ENCODE results near the gene RIN2. TPM values are rescaled to one million over a fixed set of nuclear protein-coding genes. Genes with fewer than 3 reads are reported as not detected.

Gene RIN2, protein sequence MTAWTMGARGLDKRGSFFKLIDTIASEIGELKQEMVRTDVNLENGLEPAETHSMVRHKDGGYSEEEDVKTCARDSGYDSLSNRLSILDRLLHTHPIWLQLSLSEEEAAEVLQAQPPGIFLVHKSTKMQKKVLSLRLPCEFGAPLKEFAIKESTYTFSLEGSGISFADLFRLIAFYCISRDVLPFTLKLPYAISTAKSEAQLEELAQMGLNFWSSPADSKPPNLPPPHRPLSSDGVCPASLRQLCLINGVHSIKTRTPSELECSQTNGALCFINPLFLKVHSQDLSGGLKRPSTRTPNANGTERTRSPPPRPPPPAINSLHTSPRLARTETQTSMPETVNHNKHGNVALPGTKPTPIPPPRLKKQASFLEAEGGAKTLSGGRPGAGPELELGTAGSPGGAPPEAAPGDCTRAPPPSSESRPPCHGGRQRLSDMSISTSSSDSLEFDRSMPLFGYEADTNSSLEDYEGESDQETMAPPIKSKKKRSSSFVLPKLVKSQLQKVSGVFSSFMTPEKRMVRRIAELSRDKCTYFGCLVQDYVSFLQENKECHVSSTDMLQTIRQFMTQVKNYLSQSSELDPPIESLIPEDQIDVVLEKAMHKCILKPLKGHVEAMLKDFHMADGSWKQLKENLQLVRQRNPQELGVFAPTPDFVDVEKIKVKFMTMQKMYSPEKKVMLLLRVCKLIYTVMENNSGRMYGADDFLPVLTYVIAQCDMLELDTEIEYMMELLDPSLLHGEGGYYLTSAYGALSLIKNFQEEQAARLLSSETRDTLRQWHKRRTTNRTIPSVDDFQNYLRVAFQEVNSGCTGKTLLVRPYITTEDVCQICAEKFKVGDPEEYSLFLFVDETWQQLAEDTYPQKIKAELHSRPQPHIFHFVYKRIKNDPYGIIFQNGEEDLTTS
- 19.9 TPM for polyA plus RNA-seq (ENCODE audit: insufficient read length)

DNA sequence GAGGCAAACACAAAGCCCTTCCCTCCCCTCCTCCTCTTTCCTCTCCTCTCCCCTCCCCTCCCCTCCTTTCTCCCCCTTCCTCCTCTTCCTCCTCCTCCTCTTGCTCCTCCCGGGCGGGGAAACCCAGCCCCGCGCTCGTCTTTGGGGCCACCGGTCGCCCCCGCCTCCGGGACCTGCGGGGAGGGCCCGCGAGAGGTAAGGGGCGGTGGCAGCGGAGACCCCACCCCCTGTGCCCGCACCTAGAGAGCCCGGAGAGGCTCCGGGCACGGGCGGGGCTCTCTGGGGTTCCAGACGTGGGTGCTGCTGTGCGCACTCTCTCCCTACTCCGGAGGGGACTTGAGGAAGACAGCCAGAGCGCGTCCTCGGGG is at the start of gene RIN2:
Gene RIN2, plus strand, starts transcription at position 126 of the 368 bp plus-strand sequence. CDS start 131,344 bp downstream, outside the sequence.
- no peak for DNase-seq (ENCODE audit: low read depth)

DNA sequence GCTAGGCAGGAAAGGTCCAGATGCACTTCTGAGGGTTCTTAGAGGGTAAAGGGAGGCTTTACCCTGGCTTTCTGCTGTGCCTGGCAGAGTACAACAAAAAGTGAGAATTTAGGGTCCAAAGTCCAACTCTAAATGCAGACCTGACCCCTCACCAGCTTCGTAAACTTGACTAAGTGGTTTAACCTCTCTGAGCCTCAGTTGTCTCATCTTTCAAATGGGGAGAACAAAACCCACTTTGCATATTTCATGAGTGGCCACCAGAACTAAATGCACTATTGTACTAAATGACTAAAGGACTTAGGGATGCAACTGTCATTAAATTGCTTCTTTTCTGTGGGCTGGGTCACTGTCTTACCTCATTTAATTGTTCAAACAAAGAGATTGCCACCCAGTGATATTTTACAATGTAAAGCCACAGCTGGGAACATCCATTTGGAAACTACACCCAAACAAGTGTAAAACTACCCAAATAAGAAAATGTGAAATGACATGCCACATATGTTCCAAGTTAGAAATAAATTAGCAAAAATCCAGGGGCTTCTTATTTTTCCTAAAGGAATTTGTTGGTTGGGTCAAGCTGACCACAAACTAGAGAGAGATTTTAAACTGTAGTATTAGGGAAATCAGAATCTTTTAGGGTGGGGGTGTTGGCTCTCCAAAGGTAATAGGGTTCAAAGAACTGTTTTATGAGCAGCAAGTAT is 48.3 kb upstream of the RIN2 start:
- no peak for DNase-seq (ENCODE audit: low read depth)

DNA sequence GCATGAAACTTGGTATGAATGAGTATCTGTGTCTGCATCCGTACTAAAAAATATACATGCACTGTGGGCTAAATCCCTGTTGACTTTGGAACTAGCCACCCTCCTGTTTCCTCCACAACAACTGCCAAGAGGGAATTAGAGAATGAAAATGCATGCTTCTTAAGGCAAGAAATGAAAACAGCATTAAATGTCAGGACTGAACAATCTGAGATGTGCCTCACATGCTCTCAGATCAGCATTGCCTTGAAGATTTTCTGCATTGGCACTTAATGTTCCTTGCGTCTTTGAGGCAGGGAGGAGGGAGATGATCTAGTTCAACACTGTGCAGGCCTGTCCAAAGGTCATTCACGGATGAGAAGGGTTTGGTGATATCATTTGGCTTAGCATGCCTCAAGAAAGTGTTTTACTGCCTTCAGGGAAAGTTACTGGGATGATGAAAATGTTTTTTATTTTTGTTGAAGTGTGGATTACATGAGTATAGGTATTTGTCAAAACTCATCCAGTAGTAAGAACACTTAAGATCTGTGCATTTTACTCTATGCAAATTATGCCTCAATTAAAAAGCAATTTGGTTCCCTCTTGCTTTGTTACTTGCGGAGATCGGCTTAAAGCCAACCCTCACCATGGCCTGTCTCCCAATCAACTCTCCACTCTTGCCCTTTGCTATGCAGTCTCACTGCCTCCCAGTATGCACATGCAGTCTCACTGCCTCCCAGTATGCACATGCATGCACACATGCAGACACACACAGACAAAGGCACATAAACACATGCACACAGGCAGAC is 47.5 kb upstream of the RIN2 start:
- no peak for DNase-seq (ENCODE audit: low read depth)

DNA sequence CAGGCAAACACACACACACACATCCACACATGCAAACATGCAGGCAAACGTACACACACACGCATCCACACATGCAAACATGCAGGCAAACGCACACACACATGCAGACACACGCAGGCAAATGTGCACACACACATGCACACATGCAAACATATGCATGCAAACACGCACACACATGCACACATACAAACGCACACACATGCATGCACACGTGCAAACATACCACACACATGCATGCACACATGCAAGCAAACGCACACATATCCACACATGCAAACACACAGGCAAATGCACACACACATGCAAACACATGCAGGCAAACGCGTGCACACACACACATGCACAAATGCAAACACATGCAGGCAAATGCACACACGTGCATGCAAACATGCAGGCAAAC is 46.9 kb upstream of the RIN2 start:
- DNase-seq (ENCODE audit: low read depth): no peak

DNA sequence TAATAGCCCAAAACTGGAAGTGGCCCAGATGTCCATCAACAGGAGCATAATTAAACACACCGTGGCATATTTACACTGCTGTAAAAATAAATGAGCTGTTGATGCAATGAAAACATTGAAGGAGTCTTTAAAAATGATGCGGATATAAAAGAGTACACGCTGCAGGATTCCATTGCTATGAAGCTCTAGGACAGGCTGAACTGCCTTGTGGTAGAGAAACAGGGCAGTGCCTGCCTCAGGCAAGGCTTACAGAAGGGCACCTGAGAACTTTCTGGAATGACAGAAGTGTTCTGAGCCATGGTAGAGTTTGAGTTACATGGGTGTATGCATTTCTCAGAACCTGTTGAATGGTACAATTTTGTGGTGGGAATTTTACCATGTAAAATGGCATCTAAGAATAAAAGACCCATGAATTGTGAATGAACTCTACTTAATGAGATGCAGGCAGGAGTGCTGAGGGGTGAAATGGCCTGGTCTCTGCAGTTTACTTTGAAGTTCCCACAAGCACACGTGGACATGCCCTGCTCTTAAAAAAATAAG is 45.3 kb upstream of the RIN2 start:
- no peak for DNase-seq (ENCODE audit: low read depth)

DNA sequence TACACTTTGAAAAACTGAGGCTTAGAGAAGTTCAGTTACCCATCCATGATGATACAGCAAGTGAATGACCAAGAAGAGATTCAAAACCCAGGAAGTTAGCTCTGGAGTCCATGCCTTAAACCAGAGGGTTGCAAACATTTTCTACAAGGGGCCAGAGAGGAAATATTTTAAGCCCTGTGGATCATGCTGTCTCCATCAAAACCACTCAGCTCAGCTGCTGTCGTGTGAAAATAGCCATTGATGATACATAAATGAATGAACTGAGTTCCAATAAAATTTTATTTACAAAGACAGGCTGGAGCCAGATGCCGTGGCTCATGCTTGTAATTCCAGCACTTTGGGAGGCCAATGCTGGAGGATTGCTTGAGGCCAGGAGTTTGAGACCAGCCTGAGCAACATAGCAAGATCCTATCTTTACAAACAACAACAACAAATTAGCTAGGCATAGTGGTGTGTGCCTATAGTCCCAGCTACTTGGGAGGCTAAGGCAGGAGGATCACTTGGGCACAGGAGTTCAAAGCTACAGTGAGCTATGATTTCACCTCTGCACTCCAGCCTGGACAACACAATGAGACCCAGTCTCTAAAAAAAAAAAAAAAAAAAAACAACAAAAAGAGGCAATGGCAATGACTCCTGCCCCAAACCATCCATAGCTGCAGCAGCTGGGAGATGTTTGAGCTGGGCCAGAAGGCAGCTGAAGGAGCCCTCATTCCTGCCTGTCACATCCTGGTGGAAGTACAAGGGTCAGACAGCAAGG is 44.1 kb upstream of the RIN2 start:
- no peak for DNase-seq (ENCODE audit: low read depth)

DNA sequence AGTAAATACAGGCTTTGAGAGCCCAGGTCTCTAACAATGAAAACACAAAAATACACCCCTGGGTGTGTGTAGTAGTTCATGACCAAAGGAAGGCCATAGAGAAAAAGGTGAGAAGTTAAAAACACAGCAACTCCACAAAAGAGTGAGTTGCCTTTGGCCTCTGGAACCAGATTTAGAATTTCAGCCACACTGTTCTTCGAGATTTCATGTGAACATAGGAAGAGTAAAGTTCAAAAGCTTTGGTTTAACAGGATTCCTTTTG is 43.5 kb upstream of the RIN2 start:
- no peak for DNase-seq (ENCODE audit: low read depth)

DNA sequence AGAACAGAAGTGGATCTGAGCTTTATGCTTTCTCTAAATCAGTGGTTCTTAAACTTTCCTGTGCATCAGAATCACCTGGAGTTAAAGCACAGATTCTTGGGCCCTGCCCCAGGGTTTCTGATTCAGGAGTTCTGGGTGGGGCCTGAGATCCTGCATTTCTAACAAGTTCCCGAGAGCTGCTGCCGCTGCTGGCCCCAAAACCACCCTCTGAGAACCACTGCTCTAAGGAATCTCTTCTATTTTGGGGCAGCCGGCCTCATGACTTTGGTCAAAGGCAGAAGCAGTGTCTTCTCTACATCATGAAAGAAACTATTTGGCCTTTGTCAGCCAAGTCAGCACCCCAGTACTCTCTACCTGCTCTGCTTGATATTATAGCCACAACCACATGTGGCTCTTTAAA is 42.1 kb upstream of the RIN2 start:
- DNase-seq (ENCODE audit: low read depth): no peak

DNA sequence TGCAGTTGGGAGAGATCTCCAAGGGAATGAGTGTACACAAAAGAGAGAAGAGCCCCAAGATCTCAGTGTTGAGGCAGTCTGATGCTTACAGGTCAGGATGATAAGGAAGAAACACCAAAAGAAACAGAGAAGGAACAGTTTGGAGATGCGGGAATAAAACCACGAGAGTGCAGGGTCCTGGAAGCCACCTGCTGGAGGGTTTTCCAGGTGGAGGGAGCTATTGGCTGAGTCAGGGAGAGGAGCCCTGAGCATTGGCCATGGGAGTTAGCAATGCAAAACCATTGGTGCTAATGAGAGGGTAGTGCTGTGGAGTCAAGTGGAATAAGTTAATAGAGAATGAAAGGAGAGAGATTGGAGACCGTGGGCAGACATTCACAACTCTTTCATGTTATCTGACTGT is 39.2 kb upstream of the RIN2 start:
- no peak for DNase-seq (ENCODE audit: low read depth)

DNA sequence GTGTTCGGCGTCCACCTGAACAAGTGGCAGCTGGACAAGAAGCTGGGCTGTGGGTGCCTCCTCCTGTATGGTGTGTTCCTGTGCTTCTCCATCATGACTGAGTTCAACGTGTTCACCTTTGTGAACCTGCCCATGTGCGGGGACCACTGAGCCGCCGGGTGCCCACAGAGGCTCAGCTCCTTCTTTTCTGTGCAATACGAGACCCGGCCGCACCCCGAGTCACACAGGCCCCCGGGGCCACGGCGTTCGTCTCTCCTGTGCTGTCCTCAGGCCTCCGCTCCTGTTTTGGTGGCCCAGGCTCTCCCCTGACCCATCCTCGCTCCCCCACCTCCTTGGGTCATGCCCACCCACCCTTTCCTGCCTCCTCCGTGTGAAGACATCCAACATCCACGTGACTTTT is 37.1 kb upstream of the RIN2 start:
- DNase-seq (ENCODE audit: low read depth): no peak

DNA sequence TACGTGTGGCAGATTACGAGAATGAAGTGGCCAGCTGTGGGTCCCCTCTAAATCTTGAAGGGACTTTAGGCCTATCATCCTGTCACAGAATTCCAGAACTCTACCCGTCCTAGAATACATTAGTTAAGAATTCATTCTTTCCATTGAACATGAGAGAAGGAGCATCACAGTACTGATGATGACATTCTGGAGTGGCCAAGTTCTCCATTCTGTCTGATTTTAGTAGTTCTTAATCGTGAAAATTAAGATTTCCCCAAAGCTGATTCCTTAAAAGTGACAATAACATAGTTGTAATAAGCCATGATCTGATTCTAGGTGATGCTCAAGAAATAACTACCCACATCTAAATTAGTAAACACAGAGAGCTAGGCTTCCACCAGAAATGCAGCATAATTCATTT is 35.0 kb upstream of the RIN2 start:
- no peak for DNase-seq (ENCODE audit: low read depth)

DNA sequence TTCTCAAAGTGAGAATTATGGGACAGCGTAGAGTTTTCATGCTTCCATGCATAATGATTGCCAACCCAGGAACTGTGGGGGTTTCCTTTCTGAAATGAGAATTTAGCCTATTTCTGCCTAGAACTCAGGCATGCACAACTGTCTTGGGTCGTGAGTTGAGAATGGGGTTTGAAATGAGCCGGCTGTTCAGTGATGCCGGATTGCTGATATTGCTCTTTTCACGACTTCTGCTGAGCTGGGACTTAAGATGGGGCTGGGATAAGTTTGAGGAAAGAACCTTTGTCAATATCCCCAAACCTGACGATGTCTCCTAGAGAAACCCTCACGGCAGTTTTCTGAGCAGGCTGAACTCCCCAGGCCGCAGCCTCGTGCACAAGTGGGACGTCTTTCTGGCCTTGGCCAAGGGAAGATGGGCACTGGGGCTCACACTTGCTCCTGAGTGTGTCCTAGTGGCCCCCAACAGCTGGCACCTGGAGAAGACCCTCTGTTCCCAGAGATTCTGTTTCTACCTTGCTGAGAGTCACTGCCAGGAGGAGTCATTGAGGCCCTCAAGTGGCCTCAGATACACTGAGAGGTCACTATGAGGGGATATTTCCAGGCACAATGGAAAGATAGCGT is 34.1 kb upstream of the RIN2 start:
- no peak for DNase-seq (ENCODE audit: low read depth)

DNA sequence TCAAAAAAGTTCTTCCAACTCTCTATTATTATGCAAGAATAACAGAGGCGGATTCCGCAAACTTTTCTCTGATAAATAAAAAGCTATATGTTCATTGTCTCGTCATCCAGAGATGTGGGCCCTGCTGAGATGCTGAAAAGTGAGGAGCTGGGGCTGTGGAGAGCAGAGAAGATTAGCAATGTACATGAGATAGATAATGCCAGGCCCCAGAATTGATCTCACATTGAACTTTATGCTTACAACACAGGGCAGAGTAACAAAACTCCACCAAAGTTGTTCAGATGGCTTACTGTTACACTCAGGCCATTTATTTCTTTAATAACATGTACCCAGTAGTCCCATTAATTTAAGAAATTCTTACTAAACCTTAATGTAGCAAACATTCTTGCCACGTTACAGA is 32.7 kb upstream of the RIN2 start:
- no peak for DNase-seq (ENCODE audit: low read depth)

DNA sequence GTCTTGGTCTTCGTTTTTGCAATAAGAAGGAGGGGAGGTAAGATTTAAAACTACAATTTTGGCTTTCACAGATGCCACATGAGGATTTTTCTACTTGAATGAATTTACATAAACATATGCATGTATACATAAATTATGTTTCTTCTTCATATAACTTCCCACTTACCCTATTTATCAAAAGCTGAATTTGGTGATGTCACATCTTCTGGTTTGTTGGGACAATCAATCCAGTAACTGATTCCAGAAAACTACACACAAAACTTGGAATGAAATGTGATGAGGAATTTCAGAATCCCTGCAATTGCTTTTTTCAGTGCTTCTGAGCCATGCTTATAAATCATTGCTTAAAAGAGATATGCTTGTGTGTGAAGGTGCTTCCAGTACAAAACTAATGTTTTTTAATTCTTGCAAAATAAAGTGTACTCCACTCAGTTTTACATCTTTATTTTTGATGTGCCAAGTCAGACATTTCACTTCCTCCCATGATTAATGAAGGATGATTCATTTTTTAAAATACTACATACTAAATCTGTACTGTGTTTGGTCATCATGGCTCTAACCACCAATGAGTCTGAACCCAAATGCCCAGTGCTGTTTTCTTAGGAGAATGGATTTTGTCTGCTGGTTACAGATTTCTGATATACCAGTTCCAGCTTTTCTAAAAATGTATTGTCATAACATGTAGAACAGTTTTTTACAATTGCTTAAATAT is 32.1 kb upstream of the RIN2 start:
- DNase-seq (ENCODE audit: low read depth): no peak

DNA sequence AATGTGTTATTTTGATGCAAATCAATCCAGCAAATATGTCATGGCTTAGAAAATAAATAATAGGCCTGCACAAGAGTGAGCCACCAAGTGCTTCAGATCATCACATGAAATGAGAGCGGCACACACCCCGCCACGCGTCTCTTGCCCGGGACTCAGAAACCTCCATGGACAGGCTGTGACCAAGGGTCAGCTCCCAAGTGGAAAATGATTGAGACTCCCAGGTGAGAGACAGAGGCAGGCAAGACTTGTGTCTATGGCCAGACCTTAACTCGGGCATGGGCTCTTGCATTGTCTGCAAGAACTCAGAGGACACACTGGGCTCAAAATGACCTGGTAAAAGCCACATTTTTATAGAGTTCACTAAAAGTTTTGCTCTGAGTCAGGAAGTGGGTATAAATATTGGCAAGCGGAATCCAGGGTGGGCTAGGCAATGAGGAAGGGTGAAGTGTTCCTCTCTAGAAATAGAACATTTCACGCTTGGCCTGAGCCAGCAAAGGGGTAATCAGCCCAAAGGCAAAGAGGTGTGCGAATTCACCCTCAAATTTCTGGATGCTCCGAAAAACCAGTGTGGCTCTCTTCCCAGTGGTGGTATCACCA is 30.7 kb upstream of the RIN2 start:
- DNase-seq (ENCODE audit: low read depth): no peak

DNA sequence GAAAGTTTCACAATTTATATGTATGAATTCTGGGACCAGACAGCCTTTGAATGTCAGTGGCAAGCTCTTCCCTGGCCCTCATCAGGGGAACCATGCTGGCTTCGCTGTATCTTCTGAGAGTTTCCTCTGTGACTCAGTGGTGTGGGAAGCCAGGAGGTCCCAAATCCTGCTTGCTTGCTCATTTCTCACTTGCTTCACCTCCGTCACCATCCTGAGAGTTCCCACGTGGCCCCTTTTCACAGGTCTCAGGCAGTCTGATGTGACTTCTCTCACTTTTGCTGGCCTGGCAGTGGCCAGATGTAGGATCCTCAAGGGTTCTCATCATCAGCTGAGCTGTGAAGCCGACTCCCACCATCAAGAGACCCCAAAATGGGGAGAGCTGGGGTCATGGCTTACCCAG is 28.4 kb upstream of the RIN2 start:
- DNase-seq (ENCODE audit: low read depth): no peak

DNA sequence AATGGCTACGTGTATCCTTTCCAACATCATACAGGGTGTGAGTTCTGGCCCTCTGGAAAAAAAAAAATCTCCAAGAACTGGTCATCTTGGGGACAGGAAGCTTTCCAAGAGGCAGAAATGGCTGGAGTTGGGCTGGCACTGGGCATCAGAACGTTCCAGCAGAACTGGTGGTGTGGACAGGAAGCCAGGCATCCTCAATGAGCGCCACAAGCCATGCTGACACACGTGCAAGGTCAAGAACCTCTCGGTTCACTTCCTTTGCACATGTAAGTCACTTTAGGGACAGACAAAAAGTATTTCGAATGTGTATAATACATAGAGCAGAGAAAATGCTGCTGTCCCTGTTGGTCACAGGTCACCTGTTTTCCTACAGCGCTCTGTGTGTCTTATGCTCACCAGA is 27.4 kb upstream of the RIN2 start:
- DNase-seq (ENCODE audit: low read depth): no peak

DNA sequence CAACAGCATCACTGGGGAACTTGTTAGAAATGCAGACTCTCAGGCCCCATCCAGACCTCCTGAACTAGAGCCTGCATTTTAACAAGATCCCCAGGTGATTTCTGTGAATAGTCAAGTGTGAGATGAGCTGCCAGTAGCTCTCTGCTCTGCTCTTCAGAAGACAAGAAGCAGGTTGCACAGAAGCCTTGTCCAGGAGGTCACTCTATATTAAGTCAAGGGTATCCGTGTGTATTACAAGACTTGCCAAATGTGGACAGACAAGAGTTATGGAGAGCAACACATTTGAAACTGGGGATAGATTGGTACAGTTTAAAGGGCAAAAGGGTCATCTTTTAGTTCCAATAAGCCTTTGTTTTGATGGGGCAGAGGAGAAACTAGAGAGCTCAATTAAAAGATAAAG is 23.2 kb upstream of the RIN2 start:
- no peak for DNase-seq (ENCODE audit: low read depth)

DNA sequence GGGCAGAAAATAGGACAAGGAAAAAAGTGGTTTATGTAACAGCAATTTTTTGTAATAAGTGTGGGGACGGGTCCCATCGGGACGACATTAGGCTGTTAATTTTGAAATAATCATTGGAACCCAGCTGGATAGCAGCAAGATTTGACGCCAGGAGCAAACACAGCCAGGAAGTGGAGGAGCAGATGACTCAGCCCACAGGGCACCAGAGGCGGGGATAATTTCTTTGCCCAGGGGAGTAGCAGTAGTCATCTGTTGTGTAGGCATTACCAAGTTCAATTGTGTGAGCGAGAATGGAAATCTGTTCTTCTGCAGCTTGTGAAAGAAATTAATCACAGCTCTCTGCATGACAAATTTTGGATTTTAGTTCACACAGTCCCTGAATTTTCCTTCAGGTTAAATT is 22.6 kb upstream of the RIN2 start:
- no peak for DNase-seq (ENCODE audit: low read depth)
